Cerebellar cortex (tissue), 1 donor: ENCODE results near the gene RPTOR.

Source experiments
- DNase-seq: peaks from one replicate; pipeline ENCODE4 v3.0.0-alpha.2; 2015; ENCODE audit warnings: low spot score

The RPTOR gene

GRCh38 chr17:80998748-80999535, 454.3 kb downstream of the RPTOR start:
- DNase-seq = no peak

- DNase-seq = no peak
These were observed 455.1 kb downstream of the RPTOR start for GRCh38 chr17:80999536-81000333.

GRCh38 chr17:81000334-81000630, 455.6 kb downstream of the RPTOR start:
- no peak for DNase-seq

GRCh38 chr17:81000631-81001357, 456.2 kb downstream of the RPTOR start:
- DNase-seq = no peak

GRCh38 chr17:81002013-81002384, 457.4 kb downstream of the RPTOR start:
- no peak for DNase-seq

GRCh38 chr17:81002409-81003361, 458.0 kb downstream of the RPTOR start:
- DNase-seq = no peak

GRCh38 chr17:81003711-81004475, 459.3 kb downstream of the RPTOR start:
- no peak for DNase-seq

GRCh38 chr17:81006891-81007290, 462.3 kb downstream of the RPTOR start:
- no peak for DNase-seq

GRCh38 chr17:81008140-81008539, 463.5 kb downstream of the RPTOR start:
- no peak for DNase-seq

- no peak for DNase-seq
These were observed 464.5 kb downstream of the RPTOR start for GRCh38 chr17:81009136-81009535.

- no peak for DNase-seq
These were observed 466.3 kb downstream of the RPTOR start for GRCh38 chr17:81010935-81011334.

GRCh38 chr17:81011951-81012350, 467.3 kb downstream of the RPTOR start:
- DNase-seq = no peak

GRCh38 chr17:81012574-81013447, 468.2 kb downstream of the RPTOR start:
- DNase-seq = no peak

- DNase-seq = no peak
These were observed 469.0 kb downstream of the RPTOR start for GRCh38 chr17:81013642-81014041.

- no peak for DNase-seq
These were observed 470.5 kb downstream of the RPTOR start for GRCh38 chr17:81015136-81015535.
